Caco-2 (cell line): Measurements from ENCODE around the gene FAM209A. TPM values are rescaled to one million over a fixed set of nuclear protein-coding genes. Genes with fewer than 3 reads are reported as not detected.

ENCODE experiments used
- BruUV-seq: library from RNA; stranded (reverse); fragments of 400-500 nt; replicated peaks from 2 replicates; lab custom pipeline; 2021; lab: Mats Ljungman, UMichigan
- CTCF ChIA-PET: fragments of 300-600 bp; sonication (Branson Sonifier 250); formaldehyde crosslinking; loops from one replicate; lab custom pipeline; 2022; ENCODE audit warnings: antibody characterized with exemption; lab: Charles Lee
- POLR2A ChIA-PET: fragments of 300-600 bp; sonication (Branson Sonifier 250); formaldehyde crosslinking; loops from one replicate; lab custom pipeline; 2022; ENCODE audit warnings: antibody characterized with exemption; lab: Charles Lee
- DNase-seq, 2 experiments: peaks; one replicate each; pipeline versions ENCODE4 v3.0.0 to v3.0.0-alpha.2; 2020 to 2022
- H3K27me3 ChIP-seq: replicated peaks from 2 replicates; pipeline ENCODE4 v1.6.0; 2011; ENCODE audit warnings: low read length; ENCODE audit not compliant: control insufficient read depth, insufficient read depth
- H3K36me3 ChIP-seq: 2 replicates; pipeline ENCODE4 v1.5.1; 2011; ENCODE audit warnings: low read length; ENCODE audit not compliant: control insufficient read depth, insufficient read depth
- H3K4me1 ChIP-seq: fragments of 250-450 bp; sonication (Bioruptor Pico); 2 replicates; pipeline ENCODE4 v1.5.1; 2020; ENCODE audit warnings: mild to moderate bottlenecking
- H3K4me3 ChIP-seq: 2 replicates; pipeline ENCODE4 v1.5.1; 2011; ENCODE audit warnings: low read depth, mild to moderate bottlenecking, control low read depth, low read length
- H3K9me3 ChIP-seq: fragments of 250-450 bp; sonication (Bioruptor Pico); 2 replicates; pipeline ENCODE4 v1.5.1; 2020; ENCODE audit warnings: mild to moderate bottlenecking, moderate library complexity
- H3K27ac Mint-ChIP-seq: one replicate; pipeline ENCODE4 v1.8.0; 2022; ENCODE audit warnings: mixed read lengths; ENCODE audit not compliant: unreplicated experiment
- H3K27me3 Mint-ChIP-seq: one replicate; pipeline ENCODE4 v1.8.0; 2022; ENCODE audit warnings: mixed read lengths; ENCODE audit not compliant: insufficient read depth, unreplicated experiment
- H3K36me3 Mint-ChIP-seq: one replicate; pipeline ENCODE4 v1.8.0; 2022; ENCODE audit warnings: mild to moderate bottlenecking, mixed read lengths; ENCODE audit not compliant: insufficient read depth, unreplicated experiment
- H3K4me1 Mint-ChIP-seq: one replicate; pipeline ENCODE4 v1.8.0; 2022; ENCODE audit warnings: low read depth, mixed read lengths; ENCODE audit not compliant: unreplicated experiment
- H3K4me3 Mint-ChIP-seq: one replicate; pipeline ENCODE4 v1.8.0; 2022; ENCODE audit warnings: mild to moderate bottlenecking, moderate library complexity, mixed read lengths; ENCODE audit not compliant: unreplicated experiment
- H3K9me3 Mint-ChIP-seq: one replicate; pipeline ENCODE4 v1.8.0; 2022; ENCODE audit warnings: mixed read lengths; ENCODE audit not compliant: unreplicated experiment
- intact Hi-C: fragments of 100-400 bp; cut with micrococcal nuclease; formaldehyde crosslinking; loops from one replicate; pipeline ENCODE4 v1.10.0; 2022; ENCODE audit not compliant: unreplicated experiment
- total RNA-seq: library from RNA; stranded (reverse); gene quantifications from 2 replicates; pipeline ENCODE4 v1.2.3, GENCODE V29; 2022
- TF ChIP-seq, protein P1 (sequence below), 2 experiments: fragments of 200-600 bp in 1 of 2; IDR thresholded peaks; 1 replicate in 1 of 2; 2 replicates in 1 of 2; pipeline versions ENCODE4 v1.5.1 to v1.8.0; 2011 to 2022; ENCODE audit warnings: antibody characterized with exemption in 1 of 2, control low read depth in 1 of 2, inconsistent platforms in 1 of 2, low read depth in 1 of 2, low read length in 1 of 2, mild to moderate bottlenecking in 1 of 2, moderate library complexity in 1 of 2; ENCODE audit not compliant: insufficient read depth in 1 of 2, severe bottlenecking in 1 of 2, unreplicated experiment in 1 of 2

The FAM209A gene
- total RNA-seq, 1 experiment from 2014 or later = 0.57 TPM

DNA sequence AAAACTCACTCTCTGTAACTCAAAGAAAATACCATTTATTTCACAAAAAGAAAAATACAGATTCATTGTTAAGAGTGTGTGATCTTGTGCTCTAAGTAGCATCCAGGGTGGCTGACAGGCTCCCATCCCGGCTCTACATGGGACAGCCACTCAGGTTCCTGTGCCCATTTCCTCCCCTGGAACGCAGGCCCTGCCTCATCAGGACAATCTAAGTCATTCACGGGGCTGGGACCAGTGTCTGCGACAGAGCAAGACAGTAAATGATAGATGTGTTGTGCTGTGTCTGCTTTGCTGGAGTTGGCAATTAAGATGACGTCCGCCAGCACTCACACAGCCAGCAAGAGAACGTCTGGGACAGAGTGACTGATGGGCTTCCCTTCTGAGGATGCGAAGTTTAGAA, 6.9 kb upstream of the FAM209A start:
- POLR2A ChIA-PET = no interaction called here
- H3K36me3 Mint-ChIP-seq = peaks cover 87% of the 10 kb centered on the region
- no peak overlapping the region for H3K27ac Mint-ChIP-seq
- H3K36me3 ChIP-seq = peaks cover 13% of the 10 kb centered on the region
- H3K9me3 Mint-ChIP-seq = peaks cover 34% of the 10 kb centered on the region
- intact Hi-C loops = no loop called here
- H3K9me3 ChIP-seq = peaks cover 15% of the 10 kb centered on the region
- TF ChIP-seq, protein P1, sequence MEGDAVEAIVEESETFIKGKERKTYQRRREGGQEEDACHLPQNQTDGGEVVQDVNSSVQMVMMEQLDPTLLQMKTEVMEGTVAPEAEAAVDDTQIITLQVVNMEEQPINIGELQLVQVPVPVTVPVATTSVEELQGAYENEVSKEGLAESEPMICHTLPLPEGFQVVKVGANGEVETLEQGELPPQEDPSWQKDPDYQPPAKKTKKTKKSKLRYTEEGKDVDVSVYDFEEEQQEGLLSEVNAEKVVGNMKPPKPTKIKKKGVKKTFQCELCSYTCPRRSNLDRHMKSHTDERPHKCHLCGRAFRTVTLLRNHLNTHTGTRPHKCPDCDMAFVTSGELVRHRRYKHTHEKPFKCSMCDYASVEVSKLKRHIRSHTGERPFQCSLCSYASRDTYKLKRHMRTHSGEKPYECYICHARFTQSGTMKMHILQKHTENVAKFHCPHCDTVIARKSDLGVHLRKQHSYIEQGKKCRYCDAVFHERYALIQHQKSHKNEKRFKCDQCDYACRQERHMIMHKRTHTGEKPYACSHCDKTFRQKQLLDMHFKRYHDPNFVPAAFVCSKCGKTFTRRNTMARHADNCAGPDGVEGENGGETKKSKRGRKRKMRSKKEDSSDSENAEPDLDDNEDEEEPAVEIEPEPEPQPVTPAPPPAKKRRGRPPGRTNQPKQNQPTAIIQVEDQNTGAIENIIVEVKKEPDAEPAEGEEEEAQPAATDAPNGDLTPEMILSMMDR (IDR thresholded peaks at IDR 0.05; ENCODE audit: insufficient read depth in 1 of 2, low read depth in 1 of 2, low read length in 1 of 2, severe bottlenecking in 1 of 2, unreplicated experiment in 1 of 2) = no peak
- H3K27me3 Mint-ChIP-seq = no peaks in the 10 kb centered on the region
- H3K27me3 ChIP-seq = no peaks in the 10 kb centered on the region
- CTCF ChIA-PET = no interaction called here
- no peak for DNase-seq
- no peak overlapping the region for H3K4me3 Mint-ChIP-seq
- no peaks in the 10 kb centered on the region for H3K4me1 Mint-ChIP-seq
- H3K4me1 ChIP-seq = no peaks in the 10 kb centered on the region
- no TSS peak for BruUV-seq
- H3K4me3 ChIP-seq = no peak overlapping the region

DNA sequence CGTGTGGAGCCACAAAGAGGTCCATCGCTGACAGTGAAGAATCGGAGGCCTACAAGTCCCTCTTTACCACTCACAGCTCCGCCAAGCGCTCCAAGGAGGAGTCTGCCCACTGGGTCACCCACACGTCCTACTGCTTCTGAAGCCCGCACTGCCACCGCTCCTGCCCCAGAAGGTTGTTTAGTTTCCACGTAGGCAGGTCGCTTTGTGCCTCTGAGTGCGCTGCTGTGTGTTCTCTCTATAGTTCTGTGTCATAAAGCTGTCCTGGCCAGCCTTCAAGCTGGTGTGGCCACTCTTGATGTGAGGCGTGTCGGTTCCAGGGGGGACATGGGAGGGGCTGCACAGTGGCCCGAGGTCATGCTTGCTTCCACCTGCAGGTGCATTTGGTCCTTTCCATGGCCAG, 6.4 kb upstream of the FAM209A start:
- H3K27ac Mint-ChIP-seq = no peak overlapping the region
- H3K36me3 Mint-ChIP-seq = peaks cover 84% of the 10 kb centered on the region
- DNase-seq = no peak
- H3K27me3 Mint-ChIP-seq = no peaks in the 10 kb centered on the region
- Histone ChIP-seq H3K4me1 (no peaks in the 10 kb centered on the region), H3K36me3 (peaks cover 13% of the 10 kb centered on the region), H3K27me3 (no peaks in the 10 kb centered on the region), H3K9me3 (peaks cover 15% of the 10 kb centered on the region), H3K4me3 (no peak overlapping the region)
- TF ChIP-seq, protein P1 (IDR thresholded peaks at IDR 0.05; ENCODE audit: insufficient read depth in 1 of 2, low read depth in 1 of 2, low read length in 1 of 2, severe bottlenecking in 1 of 2, unreplicated experiment in 1 of 2) = no peak
- CTCF ChIA-PET = no interaction called here
- no TSS peak for BruUV-seq
- POLR2A ChIA-PET = no interaction called here
- intact Hi-C loops = no loop called here
- no peak overlapping the region for H3K4me3 Mint-ChIP-seq
- H3K4me1 Mint-ChIP-seq = no peaks in the 10 kb centered on the region
- H3K9me3 Mint-ChIP-seq = peaks cover 34% of the 10 kb centered on the region

DNA sequence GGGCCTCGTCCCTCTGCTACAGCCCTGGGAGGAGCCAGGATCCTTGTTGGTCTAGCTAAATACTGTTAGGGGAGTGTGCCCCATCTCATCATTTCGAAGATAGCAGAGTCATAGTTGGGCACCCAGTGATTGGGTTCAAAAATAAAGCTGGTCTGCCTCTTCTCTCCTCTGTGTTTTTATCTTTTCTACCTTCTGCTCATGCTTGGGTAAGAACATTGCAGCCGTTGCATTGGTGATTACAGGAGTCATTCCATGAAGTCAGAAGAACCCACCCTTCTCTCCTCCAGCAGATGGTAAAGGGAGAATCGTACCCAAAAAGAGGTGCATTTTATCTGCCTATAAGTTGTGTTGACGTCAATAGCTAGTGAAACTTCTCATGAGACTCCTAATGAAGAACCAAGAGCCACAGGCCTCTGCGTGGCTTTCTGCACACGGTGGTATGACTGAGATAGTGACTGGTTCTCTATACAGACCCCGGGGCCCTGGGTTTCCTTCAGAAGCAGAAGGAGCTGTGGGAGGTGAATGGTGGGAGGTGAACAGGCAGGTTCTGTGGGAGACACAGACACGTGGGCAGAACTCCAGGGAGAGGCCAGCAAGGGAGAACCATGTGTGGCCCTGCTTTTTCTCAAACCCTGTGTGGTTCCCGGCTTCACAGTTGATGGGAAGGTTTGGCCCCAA, 5.7 kb upstream of the FAM209A start:
- DNase-seq = no peak
- Histone ChIP-seq H3K36me3 (peaks cover 13% of the 10 kb centered on the region), H3K27me3 (no peaks in the 10 kb centered on the region), H3K9me3 (peaks cover 15% of the 10 kb centered on the region), H3K4me1 (no peaks in the 10 kb centered on the region), H3K4me3 (no peak overlapping the region)
- intact Hi-C loops = no loop called here
- H3K4me1 Mint-ChIP-seq = no peaks in the 10 kb centered on the region
- H3K4me3 Mint-ChIP-seq = no peak overlapping the region
- H3K27ac Mint-ChIP-seq = no peak overlapping the region
- peaks cover 34% of the 10 kb centered on the region for H3K9me3 Mint-ChIP-seq
- TF ChIP-seq, protein P1 (IDR thresholded peaks at IDR 0.05; ENCODE audit: insufficient read depth in 1 of 2, low read depth in 1 of 2, low read length in 1 of 2, severe bottlenecking in 1 of 2, unreplicated experiment in 1 of 2) = no peak
- no peaks in the 10 kb centered on the region for H3K27me3 Mint-ChIP-seq
- BruUV-seq = no TSS peak
- peaks cover 81% of the 10 kb centered on the region for H3K36me3 Mint-ChIP-seq
- ChIA-PET CTCF (no interaction called here), POLR2A (no interaction called here)
